Measurements from ENCODE around the gene ITGB3. TPM values are rescaled to one million over a fixed set of nuclear protein-coding genes. Genes with fewer than 3 reads are reported as not detected.

The ITGB3 gene
- total and polyA plus RNA-seq, 10 of the 15 experiments (the other 5 are each of a cell fraction or from before 2014, with no cell fraction given), result 0.69 to 22.8 (median 13.6) TPM

GRCh38 chr17:47286198-47286914 is 32.7 kb downstream of the ITGB3 start (continued):
- TF ChIP-seq E2F4 (IDR thresholded peaks at IDR 0.05; ENCODE audit: low read depth, low read length) (no peak), HSF1 (IDR thresholded peaks at IDR 0.05; ENCODE audit: low read depth, low read length) (no peak), BRCA1 (IDR thresholded peaks at IDR 0.05; ENCODE audit: low read depth, low read length) (no peak)

- H3K9me3 ChIP-seq (replicated peaks; ENCODE audit: control insufficient read depth, insufficient read depth, low read length), result no peaks in the 10 kb centered on the region
- no peak overlapping the region for H3K4me3 ChIP-seq
- peak overlapping the region; percentile 88 for H3K4me2 ChIP-seq (ENCODE audit: control insufficient read depth, insufficient read depth)
- intact Hi-C loops (cut with micrococcal nuclease; ENCODE audit: unreplicated experiment) (loop anchor here (1.0 to 2.0 kb wide), 2 partner anchors 8 to 24 kb away; no protein-coding TSS in a partner anchor), in situ Hi-C loops (cut with MboI) (no loop called here)
- no peaks in the 10 kb centered on the region for H3K27me3 ChIP-seq (replicated peaks in 1 of 2; ENCODE audit: control insufficient read depth in 2 of 2, insufficient read depth in 2 of 2, low read length in 1 of 2)
- ChIA-PET SMC1A (ENCODE audit: uncharacterized antibody, unreplicated experiment) (interaction anchor here (0.6 to 8.2 kb wide), 25 partner anchors 8 to 97 kb away, joined by 3 to 110 read pairs (median 8); partner anchors contain the start of genes EFCAB13 and ITGB3), POLR2A (interaction anchor here (0.9 to 7.0 kb wide), 17 partner anchors 8 to 98 kb away, joined by 3 to 42 read pairs (median 6); partner anchors contain the start of genes CDC27, EFCAB13, ITGB3 and MYL4), CTCF (interaction anchor here (0.8 to 5.1 kb wide), 25 partner anchors 8 to 329 kb away, joined by 3 to 73 read pairs (median 7); partner anchors contain the start of genes CDC27 and EFCAB13), RAD21 (ENCODE audit: unreplicated experiment) (interaction anchor here (0.7 to 6.7 kb wide), 23 partner anchors 9 to 362 kb away, joined by 3 to 68 read pairs (median 5); partner anchors contain the start of genes EFCAB13, ITGB3 and KPNB1)
- peak overlapping the region; percentile 73 for H3K9ac ChIP-seq (ENCODE audit: control insufficient read depth, insufficient read depth, low read length)
- BruUV-seq (replicated peaks), result TSS peak; percentile 89
- H3K27ac ChIP-seq (ENCODE audit: control insufficient read depth, insufficient read depth), result peak overlapping the region; percentile 97
- 14% methylated on average over 4 of the region's 4 CpGs for WGBS (ENCODE audit: insufficient coverage, insufficient replicate concordance, low lambda C conversion rate, missing lambda C conversion rate)
- FAIRE-seq, result no peak
- no peaks in the 10 kb centered on the region for H4K20me1 ChIP-seq (ENCODE audit: control insufficient read depth, insufficient read depth)
- peak; percentile 76 for ATAC-seq
- peaks cover 30% of the 10 kb centered on the region for H3K4me1 ChIP-seq (ENCODE audit: control insufficient read depth, insufficient read depth, low read length)
- no peak for DNase-seq (ENCODE audit: low read depth, low spot score)
- H3K36me3 ChIP-seq (ENCODE audit: control insufficient read depth in 2 of 2, insufficient read depth in 2 of 2, low read length in 1 of 2), result peaks cover 0 to 5% of the 10 kb centered on the region in 2 experiments; a peak in 2 of 4 replicates
- H2AFZ ChIP-seq (ENCODE audit: control insufficient read depth, low read depth, low read length), result peak overlapping the region; percentile 56
- H3K79me2 ChIP-seq (ENCODE audit: control insufficient read depth, insufficient read depth, low read length), result no peaks in the 10 kb centered on the region
- peak; percentile 24 to 36 (median 27); a peak in 3 of 6 replicates for TF ChIP-seq CTCF (IDR thresholded peaks at IDR 0.05 in 2 of 3, conservative IDR thresholded peaks at IDR 0.05 in 1 of 3; ENCODE audit: control insufficient read depth in 2 of 3, extremely low read depth in 1 of 3, insufficient read depth in 1 of 3, low read depth in 3 of 3, low read length in 3 of 3)
- peak; percentile 45; the same call in 1 of the 2 replicates for TF ChIP-seq IRF4 (IDR thresholded peaks at IDR 0.05; ENCODE audit: low read depth, low read length)
- TF ChIP-seq SMC3 (IDR thresholded peaks at IDR 0.05; ENCODE audit: borderline replicate concordance, low read length), result peak; percentile 19; the same call in 1 of the 2 replicates
- peak; percentile 76 for TF ChIP-seq SMARCA5 (IDR thresholded peaks at IDR 0.05)
- no peak for TF ChIP-seq RUNX3 (IDR thresholded peaks at IDR 0.05; ENCODE audit: low read length)
- TF ChIP-seq NFYB (IDR thresholded peaks at IDR 0.05; ENCODE audit: insufficient read depth, low read depth, low read length), result no peak
- peak; percentile 8; the same call in 1 of the 2 replicates for TF ChIP-seq ZNF687 (IDR thresholded peaks at IDR 0.05)
- peak; percentile 13; the same call in 1 of the 3 replicates for TF ChIP-seq POU2F2 (IDR thresholded peaks at IDR 0.05; ENCODE audit: borderline replicate concordance, low read depth, low read length)
- no peak for TF ChIP-seq RFX5 (IDR thresholded peaks at IDR 0.05; ENCODE audit: low read depth, low read length)
Observed at GRCh38 chr17:47287068-47287467, 33.4 kb downstream of the ITGB3 start.
